ENCODE measurements around the gene PRAMEF7.
"Not testable (repeated sequence)": the region's sequence is repeated elsewhere in the genome, so short reads cannot be mapped to it uniquely, and the experiment has no call there.

The PRAMEF7 gene

DNA sequence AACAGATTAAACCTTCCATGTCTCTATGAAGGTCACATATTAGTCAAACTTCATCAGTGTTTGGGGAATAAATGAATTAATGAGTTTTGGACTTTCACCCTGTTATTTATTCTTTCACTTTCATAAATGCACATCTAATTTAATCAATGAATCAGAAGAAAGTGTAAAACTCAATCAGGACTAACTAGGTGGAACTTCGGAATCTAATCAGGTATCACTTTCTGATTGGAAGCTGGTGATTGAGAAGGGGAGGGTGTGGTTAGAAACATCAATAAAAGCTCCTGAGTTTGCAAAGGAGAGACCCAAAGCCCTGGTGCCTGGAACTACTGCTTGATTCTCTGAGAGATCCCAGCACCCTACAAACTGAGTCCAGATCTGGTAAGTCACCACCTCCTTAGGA, at the start of gene PRAMEF7:
Gene PRAMEF7 (plus strand): TSS at position 301 of the 400 bp plus-strand sequence. CDS start 1,083 bp downstream, outside the sequence.
- DNase-seq (ENCODE audit: low spot score); in situ Hi-C loops (cut with MboI; ENCODE audit: low pct_unique_long_range_greater_than_20kb, low sequenced_read_pairs, unreplicated experiment): not testable (repeated sequence)

DNA sequence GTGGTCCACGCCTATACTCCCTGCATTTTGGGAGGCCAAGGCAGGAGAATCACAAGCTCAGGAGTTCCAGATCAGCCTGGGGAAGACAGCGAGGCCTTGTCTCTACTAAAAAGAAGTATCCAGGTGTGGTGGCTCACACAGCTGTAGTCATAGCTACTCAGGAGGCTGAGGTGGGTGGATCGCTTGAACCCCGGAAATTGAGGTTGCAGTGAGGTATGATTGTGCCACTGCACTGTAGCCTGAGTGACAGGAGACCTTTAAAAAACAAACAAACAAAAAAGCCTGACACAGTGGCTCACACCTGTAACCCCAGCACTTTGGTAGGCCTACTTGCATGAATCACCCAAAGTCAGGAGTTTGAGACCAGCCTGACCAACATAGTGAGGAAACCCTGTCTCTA, 38.0 kb upstream of the PRAMEF7 start:
- in situ Hi-C loops (cut with MboI; ENCODE audit: low pct_unique_long_range_greater_than_20kb, low sequenced_read_pairs, unreplicated experiment); DNase-seq (ENCODE audit: low spot score): not testable (repeated sequence)

DNA sequence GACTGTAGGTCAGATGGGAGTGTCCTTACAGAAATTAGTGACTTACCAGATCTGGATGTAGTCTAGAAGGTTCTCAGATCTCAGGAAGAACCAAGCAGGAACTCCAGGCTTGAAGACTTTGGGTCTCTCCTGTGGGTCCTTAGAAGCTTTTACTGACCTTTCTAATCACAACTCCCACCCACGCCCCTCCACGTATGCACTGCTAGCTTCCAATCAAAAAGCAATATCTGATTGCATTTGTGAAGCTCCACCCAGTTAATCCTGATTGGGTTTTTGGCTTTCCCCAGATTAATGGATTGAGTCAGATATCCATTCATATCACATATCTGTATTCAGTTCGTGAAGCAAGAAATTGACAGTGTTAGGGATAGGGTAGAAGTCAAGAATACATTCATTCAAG, 30.3 kb upstream of the PRAMEF7 start, which contains the start of gene PRAMEF4:
Gene PRAMEF4 (minus strand): TSS at position 101 of the 400 bp plus-strand sequence. CDS start 2,807 bp downstream, outside the sequence.
- DNase-seq (ENCODE audit: low spot score); in situ Hi-C loops (cut with MboI; ENCODE audit: low pct_unique_long_range_greater_than_20kb, low sequenced_read_pairs, unreplicated experiment): not testable (repeated sequence)

DNA sequence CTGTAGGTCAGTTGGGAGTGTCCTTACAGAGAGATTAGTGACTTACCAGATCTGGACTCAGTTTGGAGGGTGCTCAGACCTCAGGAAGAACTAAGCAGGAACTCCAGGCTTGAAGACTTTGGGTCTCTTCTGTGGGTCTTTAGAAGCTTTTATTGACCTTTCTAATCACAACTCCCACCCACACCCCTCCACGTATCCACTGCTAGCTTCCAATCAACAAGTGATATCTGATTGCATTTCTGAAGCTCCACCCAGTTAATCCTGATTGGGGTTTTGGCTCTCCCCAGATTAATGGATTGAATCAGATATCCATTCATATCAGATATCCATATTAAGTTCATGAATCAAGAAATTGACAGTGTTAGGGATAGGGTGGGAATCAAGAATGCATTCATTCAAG, 18.2 kb upstream of the PRAMEF7 start, which contains the start of gene PRAMEF10:
Gene PRAMEF10 (minus strand): TSS at position 101 of the 400 bp plus-strand sequence. CDS start 2,423 bp downstream, outside the sequence.
- in situ Hi-C loops (cut with MboI; ENCODE audit: low pct_unique_long_range_greater_than_20kb, low sequenced_read_pairs, unreplicated experiment); DNase-seq (ENCODE audit: low spot score): not testable (repeated sequence)

DNA sequence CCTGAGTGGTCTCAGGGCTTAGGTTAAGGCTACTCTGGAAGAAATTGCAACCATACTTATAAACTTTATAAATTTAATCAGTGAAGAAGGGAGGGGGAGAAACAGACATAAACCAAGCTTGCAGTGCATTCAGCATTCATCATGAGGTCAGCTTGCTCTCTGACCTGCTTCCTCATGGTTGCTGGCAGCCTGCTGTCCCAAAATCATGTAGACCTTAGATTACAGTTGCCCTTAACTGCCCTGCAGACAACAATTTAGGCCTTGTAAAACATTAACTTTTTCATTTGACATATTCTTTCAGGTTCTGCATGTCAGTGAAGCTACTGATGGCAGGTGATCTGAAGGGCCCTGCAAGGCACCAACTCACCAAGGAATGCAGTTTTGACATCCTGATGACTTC, 17.2 kb upstream of the PRAMEF7 start:
- DNase-seq (ENCODE audit: low spot score); in situ Hi-C loops (cut with MboI; ENCODE audit: low pct_unique_long_range_greater_than_20kb, low sequenced_read_pairs, unreplicated experiment): not testable (repeated sequence)

DNA sequence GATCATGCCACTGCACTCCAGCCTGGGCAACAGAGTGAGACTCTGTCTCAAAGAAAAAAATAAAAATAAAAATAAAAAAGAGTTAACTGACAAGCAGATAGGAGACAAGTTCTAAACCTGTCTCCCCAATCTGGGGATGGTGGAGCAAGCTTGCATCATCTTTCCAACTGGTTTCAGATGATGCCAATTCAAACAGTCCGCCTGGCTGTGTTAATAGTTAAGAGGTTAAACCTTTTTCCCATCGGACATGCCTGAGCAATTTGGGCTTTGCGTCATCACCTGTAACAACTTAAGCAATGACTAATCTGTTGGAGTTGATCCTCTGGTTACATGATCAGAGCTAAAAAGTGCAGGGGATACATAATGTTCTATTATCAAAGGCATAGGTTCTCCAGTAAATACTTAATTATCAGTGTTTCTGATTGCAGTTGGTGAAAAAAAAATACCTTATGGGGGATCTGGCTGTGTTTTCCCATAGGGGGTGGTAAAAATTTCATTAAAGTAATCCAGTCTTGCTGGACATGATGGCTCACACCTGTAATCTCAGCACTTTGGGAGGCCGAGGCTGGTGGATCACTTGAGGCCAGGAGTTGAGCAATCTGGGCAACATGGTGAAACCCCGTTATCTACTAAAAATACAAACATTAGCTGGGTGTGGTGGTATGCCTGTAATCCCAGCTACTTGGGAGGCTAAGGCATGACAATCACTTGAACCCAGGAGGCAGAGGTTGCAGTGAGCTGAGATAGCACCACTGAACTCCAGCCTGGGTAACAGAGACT, 12.4 kb upstream of the PRAMEF7 start:
- in situ Hi-C loops (cut with MboI; ENCODE audit: low pct_unique_long_range_greater_than_20kb, low sequenced_read_pairs, unreplicated experiment); DNase-seq (ENCODE audit: low spot score): not testable (repeated sequence)

DNA sequence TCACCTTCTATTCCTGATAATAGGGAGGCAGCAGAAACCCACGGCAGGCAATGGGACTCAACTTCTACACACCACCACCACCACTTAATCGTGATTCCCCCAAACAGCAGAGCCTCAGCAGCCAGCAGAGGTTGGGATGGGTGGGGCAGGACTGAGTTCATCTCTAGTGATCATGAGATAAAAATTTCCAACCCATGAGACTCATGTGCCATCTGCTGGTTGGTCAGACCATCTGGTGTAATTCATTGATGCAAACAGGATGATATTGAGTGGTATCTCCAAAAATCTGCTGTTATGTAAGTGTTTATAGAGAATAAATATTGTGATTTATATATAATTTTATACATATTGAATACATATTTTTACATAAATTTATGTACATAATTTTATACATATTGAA, 5.3 kb downstream of the PRAMEF7 start:
- in situ Hi-C loops (cut with MboI; ENCODE audit: low pct_unique_long_range_greater_than_20kb, low sequenced_read_pairs, unreplicated experiment); DNase-seq (ENCODE audit: low spot score): not testable (repeated sequence)

DNA sequence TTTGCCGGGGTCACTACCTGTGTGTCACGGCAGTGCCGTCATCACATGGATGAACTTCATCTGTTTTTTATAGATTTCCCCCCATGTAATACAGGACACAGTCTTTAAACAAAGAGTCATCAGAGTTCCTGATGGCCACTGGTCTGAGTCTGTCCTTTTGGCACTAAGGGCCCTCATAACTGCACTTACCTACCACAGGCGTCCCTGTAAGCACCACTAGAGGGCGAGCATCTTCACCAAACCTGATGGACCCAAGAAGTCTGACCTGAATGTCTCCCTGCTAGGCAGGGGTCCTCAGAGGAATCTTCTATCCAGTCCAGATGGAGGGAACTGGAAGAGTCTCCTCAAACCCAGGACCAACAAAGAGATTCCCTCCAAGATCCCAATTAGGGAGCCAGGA, 8.0 kb downstream of the PRAMEF7 start:
- in situ Hi-C loops (cut with MboI; ENCODE audit: low pct_unique_long_range_greater_than_20kb, low sequenced_read_pairs, unreplicated experiment); DNase-seq (ENCODE audit: low spot score): not testable (repeated sequence)

DNA sequence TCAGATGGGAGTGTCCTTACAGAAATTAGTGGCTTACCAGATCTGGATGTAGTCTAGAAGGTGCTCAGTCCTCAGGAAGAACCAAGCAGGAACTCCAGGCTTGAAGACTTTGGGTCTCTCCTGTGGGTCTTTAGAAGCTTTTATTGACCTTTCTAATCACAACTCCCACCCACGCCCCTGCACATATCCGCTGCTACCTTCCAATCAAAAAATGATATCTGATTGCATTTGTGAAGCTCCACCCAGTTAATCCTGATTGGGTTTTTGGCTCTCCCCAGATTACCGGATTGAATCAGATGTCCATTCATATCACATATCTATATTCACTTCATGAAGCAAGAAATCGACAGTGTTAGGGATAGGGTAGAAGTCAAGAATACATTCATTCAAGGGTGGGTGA, 31.1 kb downstream of the PRAMEF7 start, which contains the start of gene PRAMEF6:
Gene PRAMEF6 (minus strand): TSS at position 101 of the 400 bp plus-strand sequence. CDS start 5,062 bp downstream, outside the sequence.
- in situ Hi-C loops (cut with MboI; ENCODE audit: low pct_unique_long_range_greater_than_20kb, low sequenced_read_pairs, unreplicated experiment); DNase-seq (ENCODE audit: low spot score): not testable (repeated sequence)
